Stimulated activated CD4-positive, alpha-beta T cell treated with anti-CD3 and anti-CD28 coated beads, Interleukin-1b, Interleukin-23, amount 100 ng/mL, for 24 hours (primary cell): ENCODE results near the gene DCAF11.

Source experiments
- DNase-seq, 4 experiments: peaks; one replicate each; pipeline ENCODE4 v3.0.0-alpha.2; 2020; ENCODE audit warnings: low read depth in 4 of 4, low spot score in 1 of 4

Gene DCAF11

GRCh38 chr14:24156840-24157239, 42.3 kb downstream of the DCAF11 start:
- no peak for DNase-seq

GRCh38 chr14:24157331-24157730, 42.8 kb downstream of the DCAF11 start:
- DNase-seq: no peak

GRCh38 chr14:24159777-24160498, 45.4 kb downstream of the DCAF11 start:
- no peak for DNase-seq

- DNase-seq: no peak
Measured at GRCh38 chr14:24160499-24160849, 45.9 kb downstream of the DCAF11 start.

- DNase-seq: peak; percentile 96 to 100 (median 98)
Measured at GRCh38 chr14:24160850-24161804, 46.5 kb downstream of the DCAF11 start, which contains the start of gene IRF9. Gene IRF9 (plus strand): TSS chr14:24161265. CDS start chr14:24162145, 880 bp downstream.

GRCh38 chr14:24162093-24162492, 47.5 kb downstream of the DCAF11 start:
- no peak for DNase-seq

GRCh38 chr14:24164518-24164991, 50.0 kb downstream of the DCAF11 start:
- DNase-seq: no peak

GRCh38 chr14:24165785-24166184, 51.2 kb downstream of the DCAF11 start:
- no peak for DNase-seq

- no peak for DNase-seq
Measured at GRCh38 chr14:24167469-24168114, 53.0 kb downstream of the DCAF11 start.

- DNase-seq: peak in 2 of 4 experiments; percentile 37 to 58
Measured at GRCh38 chr14:24171422-24172260, 57.1 kb downstream of the DCAF11 start, which contains the start of gene REC8. Gene REC8 (plus strand): TSS chr14:24172080. CDS start chr14:24172553, 473 bp downstream.

GRCh38 chr14:24172261-24172860, 57.8 kb downstream of the DCAF11 start:
- DNase-seq: no peak

GRCh38 chr14:24172871-24173281, 58.3 kb downstream of the DCAF11 start:
- DNase-seq: no peak
